HG02938 (cell line): ENCODE results near the gene RNF38.
"Not testable (repeated sequence)": the region's sequence is repeated elsewhere in the genome, so short reads cannot be mapped to it uniquely, and the experiment has no call there.

Experiments
- ATAC-seq: cut with Tn5 transposase; IDR thresholded peaks from one replicate; pipeline ENCODE4 v1.9.1; 2021; ENCODE audit warnings: mild to moderate bottlenecking, moderate library complexity; ENCODE audit not compliant: unreplicated experiment

RNF38 gene

DNA sequence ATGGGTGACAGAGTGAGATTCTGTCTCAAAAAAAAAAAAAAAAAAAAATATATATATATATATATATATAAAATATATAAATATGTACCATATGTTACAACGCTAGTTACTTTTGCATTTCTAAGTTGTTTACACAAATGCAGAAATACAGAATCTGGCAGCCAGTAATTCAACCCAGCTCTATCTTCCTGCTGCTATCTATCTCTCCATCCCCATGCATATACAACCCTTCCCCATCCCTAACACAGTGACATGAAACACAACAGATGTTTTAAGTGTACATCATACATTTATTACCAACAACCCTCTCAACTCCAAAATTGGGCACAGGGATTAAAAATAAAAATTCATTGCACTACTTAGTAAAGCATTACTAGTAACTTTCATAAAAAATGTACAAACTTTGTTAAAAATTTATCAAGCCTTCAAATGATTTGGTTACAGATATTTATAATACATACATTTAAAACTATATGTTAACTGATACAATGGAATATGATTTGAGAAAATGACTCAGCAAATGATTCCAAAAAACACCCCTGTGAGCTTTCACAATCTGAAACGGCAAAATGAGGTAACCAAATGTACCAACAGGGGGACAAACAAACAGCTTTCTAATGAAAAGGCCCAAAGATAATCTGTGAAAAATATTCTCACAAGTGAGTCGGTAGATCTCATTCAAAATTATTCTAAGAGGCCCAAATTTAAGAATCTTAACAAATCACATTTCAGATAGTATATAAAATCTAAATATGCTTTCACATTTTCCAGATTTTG is 63.8 kb downstream of the RNF38 start:
- ATAC-seq: no peak

DNA sequence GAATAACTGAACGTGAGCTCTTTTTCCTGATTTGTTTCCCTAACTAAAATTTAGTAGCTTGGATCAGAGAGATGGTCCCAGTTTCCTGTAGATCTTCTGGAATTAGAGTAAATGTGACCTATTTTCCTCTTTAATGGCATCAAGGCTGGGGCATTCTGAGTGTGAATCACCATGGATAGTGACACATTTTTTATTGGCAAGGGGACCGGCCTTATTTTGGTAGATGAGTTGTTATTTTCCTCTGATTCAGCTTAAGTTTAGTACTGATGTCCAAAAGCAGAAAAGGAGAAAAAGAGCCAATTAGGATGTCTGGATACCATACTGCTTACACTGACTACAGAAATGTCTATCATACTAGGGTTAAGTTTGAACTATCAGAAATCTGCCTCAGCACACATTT is 68.1 kb downstream of the RNF38 start:
- no peak for ATAC-seq

DNA sequence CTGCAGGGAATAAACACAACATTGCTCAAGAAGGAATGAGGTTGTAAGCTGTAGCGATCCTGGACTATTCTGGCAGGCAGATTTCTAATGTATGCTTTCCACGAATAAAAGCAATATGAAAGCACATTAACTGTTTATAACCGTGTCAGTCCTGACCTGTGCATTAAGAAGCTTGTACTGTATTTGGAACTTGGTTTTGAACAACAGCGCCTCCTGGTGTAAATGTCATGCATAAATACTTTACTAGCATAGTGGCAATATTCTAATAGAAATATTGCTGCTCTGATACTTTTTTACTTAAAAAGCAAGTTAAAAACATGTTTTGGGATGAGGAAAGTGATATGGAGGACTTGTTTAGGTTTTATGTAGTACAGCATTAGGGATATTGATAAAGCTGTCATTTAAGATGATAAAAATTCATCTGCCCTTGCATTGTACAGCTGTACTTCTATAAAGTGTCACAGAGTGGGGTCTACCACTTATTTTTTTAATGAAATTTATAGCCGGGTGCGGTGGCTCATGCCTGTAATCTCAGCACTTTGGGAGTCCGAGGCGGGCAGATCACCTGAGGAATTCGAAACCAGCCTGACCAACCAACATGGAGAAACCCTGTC is 71.2 kb downstream of the RNF38 start:
- ATAC-seq: no peak

DNA sequence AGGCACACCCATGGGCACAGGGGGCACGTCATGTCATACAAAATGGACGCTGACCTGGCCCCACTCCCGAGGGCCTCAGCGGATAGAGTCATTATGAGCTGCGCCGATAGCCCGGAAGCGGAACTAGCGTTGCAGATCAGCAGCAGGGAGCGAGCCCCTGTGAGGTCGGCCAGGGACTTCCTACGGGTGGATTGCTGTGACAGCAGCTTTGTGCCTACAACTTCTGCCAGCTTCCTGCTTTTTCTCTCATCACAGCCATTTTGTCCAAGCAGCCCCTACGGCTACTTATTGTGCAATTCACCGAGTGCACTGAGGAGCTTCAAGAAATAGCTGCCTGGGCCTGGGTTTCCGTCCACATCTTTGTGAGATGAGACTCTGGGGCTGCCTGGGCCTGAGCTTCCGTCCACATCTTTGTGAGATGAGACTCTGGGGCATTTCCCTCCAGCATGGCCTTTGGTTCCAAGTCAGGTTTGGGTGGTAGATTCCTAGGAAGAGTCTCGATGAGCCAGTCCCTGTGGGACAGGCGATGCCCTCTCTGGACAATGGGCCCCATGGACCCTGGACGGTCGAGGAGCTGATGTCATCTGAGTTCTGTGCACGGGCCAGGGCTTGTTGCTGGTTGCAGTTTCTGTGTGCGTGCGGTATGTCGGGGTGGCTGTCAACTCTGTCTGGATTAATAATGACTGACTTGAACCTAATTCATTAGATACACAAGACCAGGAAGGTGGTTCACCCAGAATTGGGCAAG is 74.8 kb downstream of the RNF38 start:
- ATAC-seq: no peak

DNA sequence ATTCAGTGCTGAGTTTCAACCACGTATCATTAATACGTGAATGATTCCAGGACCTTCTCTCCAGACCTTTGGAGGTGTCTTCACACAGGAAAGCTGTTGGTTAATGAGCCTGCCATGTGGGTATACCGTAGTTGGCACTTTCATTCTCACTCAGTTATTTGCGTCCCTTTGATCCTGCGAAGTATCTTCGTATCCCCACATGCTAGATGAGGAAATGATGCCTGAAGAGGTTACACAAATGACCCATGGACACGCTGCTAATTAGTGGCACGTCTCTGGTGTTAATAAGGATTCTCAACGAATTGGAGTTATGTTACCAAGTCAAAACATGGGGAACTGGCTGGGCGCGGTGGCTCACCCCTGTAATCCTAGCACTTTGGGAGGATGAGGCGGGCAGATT is 76.1 kb downstream of the RNF38 start:
- no peak for ATAC-seq

DNA sequence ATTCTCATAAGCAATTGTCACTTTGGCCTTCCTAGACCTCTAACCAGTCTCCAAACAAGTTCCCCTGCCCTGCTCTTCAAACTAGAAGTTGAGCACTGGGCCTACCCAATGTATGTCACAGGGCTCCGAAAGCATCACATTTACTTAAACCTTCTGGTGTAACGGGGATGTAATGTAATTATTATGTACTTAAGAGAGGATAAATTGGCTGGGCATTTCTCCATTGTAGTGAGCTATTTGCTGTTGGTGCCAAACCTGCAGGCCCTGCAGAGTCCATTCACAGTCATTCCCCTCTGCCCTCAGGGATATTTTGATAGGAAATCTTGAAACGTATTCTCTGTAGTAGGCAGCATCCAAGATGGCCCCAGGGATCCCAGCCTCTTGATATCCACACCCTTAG is 77.6 kb downstream of the RNF38 start:
- ATAC-seq: no peak

DNA sequence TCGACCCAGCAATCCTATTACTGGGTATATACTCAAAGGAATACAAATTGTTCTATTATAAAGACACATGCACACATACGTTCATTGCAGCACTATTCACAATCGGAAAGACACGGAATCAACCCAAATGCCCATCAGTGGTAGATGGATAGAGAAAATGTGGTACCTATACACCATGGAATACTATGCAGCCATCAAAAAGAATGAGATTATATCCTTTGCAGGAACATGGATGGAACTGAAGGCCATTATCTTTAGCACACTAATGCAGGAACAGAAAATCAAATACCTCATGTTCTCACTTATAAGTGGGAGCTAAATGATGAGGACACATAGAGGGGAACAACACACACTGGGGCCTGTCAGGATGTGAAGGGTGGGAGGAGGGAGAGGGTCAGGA is 78.2 kb downstream of the RNF38 start:
- ATAC-seq: not testable (repeated sequence)

DNA sequence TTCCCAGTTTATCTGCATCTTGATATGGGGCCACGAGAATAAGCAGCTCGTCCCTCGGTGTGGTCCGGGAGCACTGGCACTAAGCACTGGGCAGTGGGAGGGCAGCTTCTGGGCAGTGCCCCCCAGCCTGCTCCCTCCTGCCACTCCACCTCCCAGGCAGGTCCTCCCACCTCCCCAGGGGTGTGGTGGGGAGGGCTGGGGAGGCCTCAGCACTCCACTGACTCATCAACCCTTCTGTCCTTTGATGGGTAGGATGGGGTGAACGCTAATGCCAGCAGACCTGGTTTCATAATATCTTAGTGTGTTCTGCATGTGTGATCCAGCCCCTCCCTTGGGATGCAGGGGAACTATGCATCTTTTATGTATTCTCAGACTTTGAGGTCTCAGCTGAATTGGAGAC is 79.6 kb downstream of the RNF38 start:
- ATAC-seq: no peak

DNA sequence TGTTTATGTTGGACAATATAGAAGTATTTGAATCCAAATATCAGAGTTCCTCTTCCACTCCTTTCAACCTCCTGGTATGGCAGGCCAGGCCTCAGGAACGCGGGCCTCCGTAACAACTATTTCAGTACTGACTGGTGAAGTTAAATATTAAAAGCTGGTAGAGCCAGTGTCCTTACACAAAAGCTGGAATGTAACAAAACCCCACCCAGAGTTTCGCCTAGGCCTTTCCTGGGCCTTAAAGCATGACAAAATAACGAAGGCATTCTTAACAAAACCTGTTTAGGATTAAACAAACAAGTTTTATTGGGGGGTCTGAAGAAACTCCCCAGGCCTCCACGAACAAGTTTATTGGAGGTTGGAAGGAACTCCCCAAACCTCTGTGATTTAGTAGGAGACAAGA is 80.3 kb downstream of the RNF38 start:
- no peak for ATAC-seq

DNA sequence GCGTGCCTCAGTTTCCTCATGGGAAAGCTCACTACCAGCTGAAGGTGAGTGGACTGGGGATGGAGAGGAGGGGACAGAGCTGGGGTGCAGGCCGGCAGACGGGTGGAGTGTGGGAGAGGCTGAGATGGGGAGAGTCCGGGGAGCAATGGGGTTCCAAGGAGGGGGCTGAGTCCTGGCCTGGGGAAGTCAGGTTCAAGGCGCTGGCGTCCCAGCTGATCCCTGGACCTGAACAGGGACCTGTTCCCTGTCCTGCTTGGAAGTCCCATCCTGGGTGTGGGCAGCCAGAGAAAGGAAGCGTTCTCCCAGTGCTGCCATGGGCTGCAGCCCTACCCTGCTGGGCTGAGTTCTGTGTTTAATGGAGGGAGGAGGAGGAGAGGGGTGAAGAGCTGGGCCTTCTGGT is 80.9 kb downstream of the RNF38 start:
- ATAC-seq: no peak

DNA sequence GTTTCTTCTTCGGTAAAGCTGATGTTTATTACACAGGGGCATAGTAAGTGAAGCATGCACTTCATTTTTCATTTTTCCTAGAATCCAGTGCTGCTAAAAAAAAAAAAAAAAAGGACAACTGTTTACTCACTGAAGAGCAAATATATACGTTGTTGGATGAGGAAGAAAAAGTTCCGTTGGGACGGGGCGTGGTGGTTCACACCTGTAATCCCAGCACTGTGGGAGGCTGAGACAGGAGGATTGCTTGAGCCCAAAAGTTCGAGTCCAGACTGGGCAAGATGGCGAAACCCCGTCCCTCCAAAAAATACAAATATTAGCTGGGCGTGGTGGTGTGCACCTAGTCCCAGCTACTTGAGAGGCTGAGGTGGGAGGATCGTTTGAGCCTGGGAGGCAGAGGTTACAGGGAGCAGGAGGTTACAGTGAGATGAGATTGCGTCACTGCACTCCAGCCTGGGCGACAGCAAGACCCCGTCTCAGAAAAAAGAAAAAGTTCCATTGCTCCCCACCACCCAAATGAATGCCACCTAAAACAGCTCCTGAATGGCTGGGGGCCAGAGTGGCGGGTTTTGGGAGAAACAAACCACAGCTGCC is 81.8 kb downstream of the RNF38 start:
- ATAC-seq: no peak

DNA sequence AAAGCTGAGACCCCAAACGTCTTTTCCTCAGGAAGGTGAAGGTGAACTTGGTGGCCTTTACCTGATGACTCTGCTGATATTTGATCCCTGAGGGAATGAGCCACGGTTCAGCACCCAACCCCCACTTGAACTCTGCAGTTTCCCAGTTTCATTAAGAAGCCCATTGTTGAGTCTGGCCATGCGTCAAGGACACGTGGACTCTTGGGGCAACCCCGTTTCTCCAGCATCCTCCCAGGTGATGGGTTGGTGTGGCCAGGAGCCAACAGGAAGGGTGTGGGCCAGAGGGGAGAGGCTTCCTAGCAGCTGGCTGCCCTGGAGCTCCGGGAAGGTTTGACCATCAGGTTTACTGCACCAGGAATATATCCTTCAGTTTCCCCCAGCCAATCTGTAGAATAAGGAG is 82.3 kb downstream of the RNF38 start:
- ATAC-seq: no peak

DNA sequence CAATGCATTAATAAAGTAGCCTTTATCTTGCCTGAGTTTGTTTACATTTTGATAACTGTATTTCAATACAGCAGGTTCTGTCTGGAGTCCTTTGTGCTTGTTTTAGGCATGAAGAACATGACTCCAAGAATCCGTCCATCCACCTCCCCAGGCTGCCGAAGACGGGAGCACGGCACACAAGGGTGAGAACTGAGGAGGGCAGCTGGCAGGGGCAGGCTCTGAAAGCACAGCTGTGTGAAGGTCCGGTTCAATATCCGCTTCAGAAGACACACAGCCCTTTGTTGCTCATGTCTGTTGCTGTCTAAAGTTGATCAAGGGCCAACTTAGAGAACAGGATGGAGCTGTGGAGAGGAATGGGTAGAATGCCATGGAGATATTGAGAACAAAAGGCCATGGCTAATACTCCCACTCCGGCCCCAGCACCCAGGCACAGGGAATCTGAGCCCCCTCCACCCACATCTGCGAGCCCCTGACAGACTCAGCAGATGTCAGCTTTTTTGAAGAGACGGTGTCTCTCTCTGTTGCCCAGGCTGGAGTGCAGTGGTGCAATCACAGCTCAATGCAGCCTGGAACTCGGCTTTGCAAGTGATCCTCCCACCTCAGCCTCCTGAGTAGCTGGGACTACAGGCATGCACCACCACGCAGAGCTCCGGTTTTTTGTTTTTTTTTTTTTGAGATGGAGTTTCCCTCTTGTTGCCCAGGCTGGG is 83.3 kb downstream of the RNF38 start:
- no peak for ATAC-seq

DNA sequence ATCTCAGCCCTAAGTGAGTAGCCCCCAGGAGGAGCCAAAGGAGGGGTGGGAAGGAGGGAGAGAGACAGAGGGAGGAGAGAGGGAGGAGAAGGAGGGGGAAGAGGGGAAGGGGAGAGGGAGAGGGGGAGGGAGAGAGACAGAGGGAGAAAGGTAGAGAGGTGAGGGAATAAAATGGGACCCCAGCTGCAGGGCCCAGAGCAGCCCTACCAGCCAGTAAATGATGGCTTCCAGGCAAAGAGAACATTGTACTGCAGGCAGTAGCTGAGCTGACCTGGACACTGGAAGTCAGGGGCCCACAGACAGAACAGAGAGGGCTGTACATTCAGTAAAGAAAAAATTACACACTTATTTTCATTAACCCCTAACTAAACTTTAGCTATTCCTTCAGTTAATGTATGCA is 84.0 kb downstream of the RNF38 start:
- no peak for ATAC-seq

DNA sequence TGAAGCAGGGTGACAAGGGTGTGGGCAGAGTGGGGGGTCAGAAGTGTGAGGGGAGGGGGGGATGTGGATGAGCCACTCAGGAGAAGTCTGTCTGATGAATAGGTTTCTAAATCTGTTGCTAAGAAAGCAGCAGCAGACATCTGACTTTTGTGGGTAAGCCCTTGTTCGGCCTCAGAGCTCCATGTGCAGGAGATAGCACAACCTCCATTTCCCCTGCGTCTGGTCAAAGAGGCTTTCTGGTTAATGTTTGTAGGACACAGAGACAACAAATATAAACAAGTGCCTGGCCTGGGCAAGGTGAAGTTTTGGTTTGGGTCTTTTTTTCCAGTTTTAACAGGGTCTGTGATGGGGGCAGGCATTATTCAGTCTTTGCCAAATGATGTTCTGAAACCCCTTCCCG is 84.8 kb downstream of the RNF38 start:
- ATAC-seq: no peak

DNA sequence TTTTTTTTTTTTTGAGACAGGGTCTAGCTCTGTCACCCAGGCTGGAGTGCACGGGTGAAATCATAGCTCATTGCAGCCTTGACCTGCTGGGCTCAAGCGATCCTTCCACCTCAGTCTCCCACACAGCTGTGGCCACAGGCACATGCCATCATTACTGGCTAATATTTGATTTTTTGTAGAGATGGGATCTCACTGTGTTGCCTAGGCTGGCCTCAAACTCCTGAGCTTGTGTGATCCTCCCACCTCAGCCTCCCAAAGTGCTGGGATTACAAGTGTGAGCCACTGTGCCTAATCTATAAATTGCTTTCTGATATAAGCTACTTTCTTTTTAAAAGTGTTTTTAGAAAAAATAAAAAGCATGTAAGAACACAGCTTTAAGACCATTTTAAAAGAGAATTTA is 85.3 kb downstream of the RNF38 start:
- no peak for ATAC-seq

DNA sequence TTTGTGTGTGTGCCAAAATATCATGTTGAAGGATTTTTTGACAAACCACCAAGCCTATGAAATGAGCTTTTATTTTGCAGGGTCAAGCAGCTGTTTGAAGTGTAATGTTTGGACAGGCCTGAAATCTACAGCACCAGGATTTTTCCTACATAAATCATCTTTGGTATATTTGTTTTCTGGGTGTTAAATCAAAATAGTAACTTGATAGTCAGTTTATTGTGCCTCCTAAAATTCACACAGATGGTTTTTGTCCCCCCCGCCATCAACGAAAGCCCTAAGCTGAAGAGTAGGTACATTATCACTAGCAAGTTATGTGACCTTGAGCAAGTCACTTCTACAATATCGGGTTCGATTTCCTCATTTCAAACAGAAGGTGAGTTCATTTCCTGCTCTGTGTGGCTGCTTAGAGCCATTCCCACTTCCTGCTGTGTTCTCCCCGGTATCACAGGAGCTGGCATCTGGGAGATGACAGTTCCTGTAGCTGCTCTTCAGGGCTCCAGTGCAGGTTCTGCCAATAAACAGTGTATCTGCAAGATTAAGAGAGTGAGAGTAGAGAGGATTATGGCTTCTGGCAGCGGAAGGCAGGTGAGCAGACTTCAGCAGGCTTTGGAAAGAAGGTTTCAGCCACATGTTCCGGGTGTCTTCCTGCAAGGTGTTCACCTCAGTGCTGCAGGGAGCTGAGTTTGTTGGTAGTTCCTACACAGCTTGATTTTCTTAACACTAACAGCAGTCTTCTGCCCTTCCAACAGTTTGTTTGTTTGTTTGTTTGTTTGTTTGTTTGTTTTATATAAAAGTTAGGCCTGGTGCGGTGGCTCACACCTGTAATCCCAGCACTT is 93.4 kb downstream of the RNF38 start:
- no peak for ATAC-seq

DNA sequence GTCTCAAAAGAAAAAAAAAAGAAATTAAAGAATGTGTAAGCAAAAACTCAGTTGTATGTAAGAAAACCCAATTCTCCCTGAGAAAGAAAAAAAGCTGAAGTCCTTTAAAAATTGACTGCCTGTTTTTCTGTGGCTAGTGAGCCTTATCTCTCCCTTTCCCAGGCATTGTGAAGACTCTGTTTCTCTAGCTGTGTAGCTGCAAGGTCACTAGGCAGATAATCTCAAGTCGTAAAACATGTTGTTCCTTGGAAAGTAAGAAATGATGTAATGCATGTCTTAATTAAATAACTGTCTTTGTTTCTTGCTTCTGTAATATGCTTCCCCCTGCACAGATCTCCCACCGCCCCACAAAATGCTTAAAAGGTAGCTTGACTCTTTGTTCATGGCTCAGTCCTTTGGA is 95.7 kb downstream of the RNF38 start:
- ATAC-seq: not testable (repeated sequence)

DNA sequence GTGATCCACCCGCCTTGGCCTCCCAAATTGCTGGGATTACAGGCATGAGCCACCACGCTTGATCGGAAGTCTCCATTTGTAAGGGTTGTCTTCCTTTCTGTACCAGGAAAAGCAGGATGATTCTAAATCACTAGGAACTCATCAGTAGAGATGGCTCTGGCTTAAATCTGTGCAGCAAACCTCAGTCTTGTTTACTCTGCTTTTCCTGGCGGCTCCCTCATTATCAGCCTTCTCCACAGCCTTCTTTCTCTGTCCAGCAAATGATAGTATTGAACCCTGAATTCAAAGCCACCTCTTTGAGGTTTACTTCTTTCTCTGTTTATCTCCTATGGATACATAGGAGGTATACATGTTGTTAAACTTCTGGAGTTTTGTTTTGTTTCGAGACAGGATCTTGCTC is 98.8 kb downstream of the RNF38 start:
- no peak for ATAC-seq

DNA sequence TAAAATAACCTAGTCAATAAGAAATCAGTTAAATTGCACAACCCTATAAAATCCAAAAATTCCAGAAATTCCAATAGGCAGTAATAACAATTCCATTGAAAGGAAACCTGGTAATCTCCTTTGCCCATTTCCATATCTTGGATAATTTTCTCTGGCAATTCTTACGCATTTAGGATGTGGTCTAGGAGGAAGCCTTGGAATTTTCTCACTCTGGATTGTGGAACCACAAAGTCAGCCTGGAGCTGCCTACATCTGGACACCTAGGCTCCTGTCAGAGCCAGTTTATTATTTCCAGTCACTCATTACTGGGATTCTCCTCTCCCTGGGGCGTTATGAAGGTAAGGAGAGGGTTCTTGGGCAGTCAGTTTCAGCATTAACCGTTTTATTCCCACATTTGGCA is 101.5 kb downstream of the RNF38 start:
- ATAC-seq: no peak
